Activated CD4-positive, alpha-beta T cell treated with anti-CD3 and anti-CD28 coated beads, Interleukin-10, Interleukin-2, amounts not matched to agents 100 ng/mL and 50 ng/mL, durations not matched to agents 16 hours and 8 hours (primary cell): ENCODE results near the gene SFMBT2.
"Not testable (repeated sequence)": the region's sequence is repeated elsewhere in the genome, so short reads cannot be mapped to it uniquely, and the experiment has no call there.

Source experiments
- DNase-seq: peaks from one replicate; pipeline ENCODE4 v3.0.0-alpha.2; 2020

Gene SFMBT2

GRCh38 chr10:7258948-7259523 is 151.8 kb downstream of the SFMBT2 start:
- DNase-seq: peak; percentile 73

- DNase-seq: no peak
These were observed 155.3 kb downstream of the SFMBT2 start for GRCh38 chr10:7255517-7255916.

- no peak for DNase-seq
These were observed 159.0 kb downstream of the SFMBT2 start for GRCh38 chr10:7251696-7252465.

GRCh38 chr10:7250236-7250635 is 160.6 kb downstream of the SFMBT2 start:
- DNase-seq: no peak

GRCh38 chr10:7248585-7249164 is 162.2 kb downstream of the SFMBT2 start:
- DNase-seq: no peak

- no peak for DNase-seq
These were observed 162.7 kb downstream of the SFMBT2 start for GRCh38 chr10:7248148-7248547.

- no peak for DNase-seq
These were observed 165.3 kb downstream of the SFMBT2 start for GRCh38 chr10:7245505-7245904.

GRCh38 chr10:7243873-7244272 is 167.0 kb downstream of the SFMBT2 start:
- DNase-seq: peak; percentile 28

GRCh38 chr10:7243139-7243538 is 167.7 kb downstream of the SFMBT2 start:
- DNase-seq: no peak

GRCh38 chr10:7239312-7239985 is 171.4 kb downstream of the SFMBT2 start:
- peak; percentile 76 for DNase-seq

- DNase-seq: no peak
These were observed 175.5 kb downstream of the SFMBT2 start for GRCh38 chr10:7235376-7235775.

- no peak for DNase-seq
These were observed 176.7 kb downstream of the SFMBT2 start for GRCh38 chr10:7234109-7234508.

GRCh38 chr10:7233259-7233991 is 177.4 kb downstream of the SFMBT2 start:
- DNase-seq: peak; percentile 27

GRCh38 chr10:7231509-7232414 is 179.1 kb downstream of the SFMBT2 start:
- DNase-seq: no peak

GRCh38 chr10:7230951-7231350 is 179.9 kb downstream of the SFMBT2 start:
- DNase-seq: no peak

GRCh38 chr10:7230036-7230435 is 180.8 kb downstream of the SFMBT2 start:
- DNase-seq: no peak

GRCh38 chr10:7225133-7225532 is 185.7 kb downstream of the SFMBT2 start:
- no peak for DNase-seq

- no peak for DNase-seq
These were observed 191.9 kb downstream of the SFMBT2 start for GRCh38 chr10:7218968-7219367.

- DNase-seq: not testable (repeated sequence)
These were observed 198.1 kb downstream of the SFMBT2 start for GRCh38 chr10:7212696-7213095.

- no peak for DNase-seq
These were observed 198.8 kb downstream of the SFMBT2 start for GRCh38 chr10:7211857-7212577.

GRCh38 chr10:7210516-7210915 is 200.3 kb downstream of the SFMBT2 start:
- DNase-seq: no peak
